HG02870 (cell line): Measurements from ENCODE around the gene TSFM.
A peak's percentile ranks its signal among the peaks of the same experiment; 100 is the strongest.

Experiments
- ATAC-seq: cut with Tn5 transposase; IDR thresholded peaks from one replicate; pipeline ENCODE4 v1.9.1; 2021; ENCODE audit warnings: mild to moderate bottlenecking, moderate library complexity; ENCODE audit not compliant: unreplicated experiment

TSFM gene

GRCh38 chr12:57832966-57833365 is 50.4 kb downstream of the TSFM start:
- ATAC-seq: no peak

GRCh38 chr12:57833672-57834071 is 51.1 kb downstream of the TSFM start:
- no peak for ATAC-seq

- no peak for ATAC-seq
Measured at GRCh38 chr12:57834086-57834876, 51.7 kb downstream of the TSFM start.

GRCh38 chr12:57835366-57836288 is 53.0 kb downstream of the TSFM start:
- ATAC-seq: no peak

- peak; percentile 41 for ATAC-seq
Measured at GRCh38 chr12:57836442-57837375, 54.1 kb downstream of the TSFM start.

GRCh38 chr12:57837864-57838562 is 55.4 kb downstream of the TSFM start:
- ATAC-seq: no peak

- ATAC-seq: peak; percentile 35
Measured at GRCh38 chr12:57838594-57839302, 56.2 kb downstream of the TSFM start.

- ATAC-seq: no peak
Measured at GRCh38 chr12:57839996-57840395, 57.4 kb downstream of the TSFM start.

- no peak for ATAC-seq
Measured at GRCh38 chr12:57840726-57841125, 58.1 kb downstream of the TSFM start.

- no peak for ATAC-seq
Measured at GRCh38 chr12:57841445-57841844, 58.9 kb downstream of the TSFM start.

- no peak for ATAC-seq
Measured at GRCh38 chr12:57842342-57843294, 60.0 kb downstream of the TSFM start.

GRCh38 chr12:57844709-57845477 is 62.3 kb downstream of the TSFM start:
- ATAC-seq: peak; percentile 15

- peak; percentile 22 for ATAC-seq
Measured at GRCh38 chr12:57845478-57846284, 63.1 kb downstream of the TSFM start.

GRCh38 chr12:57846285-57846576 is 63.6 kb downstream of the TSFM start:
- peak; percentile 3 for ATAC-seq

- peak; percentile 42 for ATAC-seq
Measured at GRCh38 chr12:57846577-57847319, 64.2 kb downstream of the TSFM start, which contains the start of gene CTDSP2. TSS of gene CTDSP2 (minus strand) at chr12:57846729. CDS start at chr12:57846435, 294 bp downstream.
